K562 (cell line): Measurements from ENCODE around the gene PIEZO2. TPM values are rescaled to one million over a fixed set of nuclear protein-coding genes. Genes with fewer than 3 reads are reported as not detected.

Source experiments
- ATAC-seq: fragments of 200-7000 bp; cut with Tn5 transposase; 3 replicates; pipeline ENCODE4 v1.9.1; 2020; ENCODE audit warnings: moderate library complexity
- BruUV-seq: library from RNA; stranded (reverse); fragments of 400-500 nt; replicated peaks from 2 replicates; lab custom pipeline; 2021; lab: Mats Ljungman, UMichigan
- CTCF ChIA-PET: fragments of 300-600 bp; formaldehyde crosslinking; extraction: SDS; loops from one replicate; lab custom pipeline; 2021; ENCODE audit warnings: low intra/inter-chr PET ratio; lab: Yijun Ruan, JAX
- POLR2A ChIA-PET: fragments of 300-600, 350-650 bp; sonication (Branson Sonifier 250); formaldehyde crosslinking; extraction: SDS; loops from one replicate; lab custom pipeline; 2021; ENCODE audit warnings: antibody characterized with exemption, inconsistent platforms; lab: Yijun Ruan, JAX
- DNase-seq, 4 experiments: peaks; one replicate each; pipeline versions ENCODE4 v3.0.0 to v3.0.0-alpha.2; 2011 to 2018; ENCODE audit warnings: low spot score in 3 of 4, mixed read lengths in 3 of 4; ENCODE audit errors: extremely low read depth in 1 of 4
- FAIRE-seq: peaks from 2 replicates; lab custom pipeline; 2011; peaks lifted over from hg19 to GRCh38; lab: Jason Lieb, UNC
- H2AFZ ChIP-seq: 2 replicates; pipeline ENCODE4 v1.6.0; 2011; ENCODE audit warnings: low read depth, low read length, control low read depth, inconsistent platforms
- H3K27ac ChIP-seq: fragments of 200-600 bp; 3 replicates; pipeline ENCODE4 v1.8.0; 2011; ENCODE audit warnings: low read depth, mild to moderate bottlenecking, control low read depth, inconsistent platforms, low read length, moderate library complexity, mixed read lengths; ENCODE audit errors: extremely low read depth
- H3K27me3 ChIP-seq, 2 experiments: fragments of 300-600 bp in 1 of 2; 2 replicates in 1 of 2; 3 replicates in 1 of 2; pipeline versions ENCODE4 v1.6.0 to v1.8.0; 2011; ENCODE audit warnings: inconsistent platforms in 2 of 2, low read length in 2 of 2, mild to moderate bottlenecking in 1 of 2, mixed read lengths in 1 of 2, moderate library complexity in 1 of 2; ENCODE audit not compliant: control insufficient read depth in 2 of 2, insufficient read depth in 2 of 2
- H3K36me3 ChIP-seq: fragments of 300-600 bp; 3 replicates; pipeline ENCODE4 v1.8.0; 2011; ENCODE audit warnings: mild to moderate bottlenecking, low read length, inconsistent platforms; ENCODE audit not compliant: control insufficient read depth, insufficient read depth
- H3K4me1 ChIP-seq, 2 experiments: fragments of 200-600 bp in 1 of 2; replicated peaks in 1 of 2; 2 replicates in 1 of 2; 3 replicates in 1 of 2; pipeline versions ENCODE4 v1.5.1 to v1.8.0; 2011; ENCODE audit warnings: inconsistent platforms in 2 of 2, low read length in 2 of 2, mild to moderate bottlenecking in 1 of 2, mixed read lengths in 1 of 2, moderate library complexity in 1 of 2; ENCODE audit not compliant: control insufficient read depth in 2 of 2, insufficient read depth in 2 of 2
- H3K4me2 ChIP-seq: 2 replicates; pipeline ENCODE4 v1.6.1; 2011; ENCODE audit warnings: low read length, control low read depth, inconsistent platforms, mixed read lengths; ENCODE audit not compliant: insufficient read depth
- H3K4me3 ChIP-seq: fragments of 200-600 bp; sonication (generic), shearing (Covaris generic); 2 replicates; pipeline ENCODE4 v1.5.1; 2016; ENCODE audit warnings: control low read depth, inconsistent platforms
- H3K79me2 ChIP-seq: fragments of 200-600 bp; 3 replicates; pipeline ENCODE4 v1.8.0; 2011; ENCODE audit warnings: low read length, inconsistent platforms; ENCODE audit not compliant: control insufficient read depth, insufficient read depth
- H3K9ac ChIP-seq, 2 experiments: 2 replicates each; pipeline versions ENCODE4 v1.6.0 to v1.6.1; 2011; ENCODE audit warnings: low read depth in 2 of 2, low read length in 2 of 2, control low read depth in 1 of 2, inconsistent platforms in 1 of 2, mild to moderate bottlenecking in 1 of 2, mixed read lengths in 1 of 2; ENCODE audit not compliant: insufficient read depth in 1 of 2
- H3K9me1 ChIP-seq: one replicate; pipeline ENCODE4 v1.6.0; 2011; ENCODE audit warnings: inconsistent platforms, mild to moderate bottlenecking, low read length, moderate library complexity; ENCODE audit not compliant: control insufficient read depth, insufficient read depth
- H3K9me3 ChIP-seq: replicated peaks from 2 replicates; pipeline ENCODE4 v1.5.1; 2011; ENCODE audit warnings: low read depth, low read length, inconsistent platforms; ENCODE audit not compliant: control insufficient read depth, insufficient read depth
- H4K20me1 ChIP-seq: replicated peaks from 2 replicates; pipeline ENCODE4 v1.6.1; 2011; ENCODE audit warnings: low read length, inconsistent platforms, mixed read lengths; ENCODE audit not compliant: control insufficient read depth, insufficient read depth
- C11orf30 ChIP-seq: fragments of 450-650 bp; IDR thresholded peaks from 2 replicates; pipeline ENCODE4 v1.6.1; 2016; ENCODE audit warnings: low read depth, mild to moderate bottlenecking
- EWSR1 ChIP-seq: fragments of 450-650 bp; IDR thresholded peaks from 2 replicates; pipeline ENCODE4 v1.6.1; 2018; ENCODE audit warnings: borderline replicate concordance, mild to moderate bottlenecking, low read depth, moderate library complexity; ENCODE audit not compliant: partially characterized antibody
- FUS ChIP-seq: fragments of 200-400 bp; formaldehyde crosslinking; optimal IDR thresholded peaks from 2 replicates; pipeline ENCODE3; 2017; ENCODE audit warnings: low read depth, low read length
- GATA2 ChIP-seq: sonication (generic); formaldehyde crosslinking; IDR thresholded peaks from 2 replicates; pipeline ENCODE4 v1.4.0; 2020; ENCODE audit warnings: mild to moderate bottlenecking, missing genetic modification reagents
- GTF2F1 ChIP-seq: IDR thresholded peaks from 2 replicates; pipeline ENCODE4 v1.6.1; 2011; ENCODE audit warnings: low read depth, low read length, improper control_type of control experiment
- IFI16 ChIP-seq: fragments of 250-450 bp; sonication (Bioruptor Pico); IDR thresholded peaks from 2 replicates; pipeline ENCODE4 v2.1.2; 2022; ENCODE audit warnings: mild to moderate bottlenecking, inconsistent platforms
- RHOXF2B ChIP-seq: fragments of 250-450 bp; sonication (Bioruptor Pico); conservative IDR thresholded peaks from 2 replicates; pipeline ENCODE4 v1.5.1; 2021
- SMARCA5 ChIP-seq: fragments of 450-650 bp; IDR thresholded peaks from 2 replicates; pipeline ENCODE4 v1.6.1; 2016
- SMC3 ChIP-seq: conservative IDR thresholded peaks from 2 replicates; pipeline ENCODE4 v1.6.1; 2011; ENCODE audit warnings: low read depth, low read length, improper control_type of control experiment; ENCODE audit not compliant: insufficient read depth
- XRCC4 ChIP-seq: IDR thresholded peaks from one replicate; pipeline ENCODE4 v1.6.1; 2011; ENCODE audit not compliant: insufficient read depth, insufficient read length; ENCODE audit errors: extremely low read depth
- ZBTB1 ChIP-seq: sonication (generic); formaldehyde crosslinking; IDR thresholded peaks from 2 replicates; pipeline ENCODE4 v1.8.1; 2023; ENCODE audit warnings: missing genetic modification reagents, low read depth, mild to moderate bottlenecking, borderline replicate concordance
- ZBTB8A ChIP-seq: fragments of 450-650 bp; IDR thresholded peaks from 2 replicates; pipeline ENCODE4 v1.6.1; 2018; ENCODE audit warnings: mild to moderate bottlenecking, moderate library complexity; ENCODE audit not compliant: partially characterized antibody
- ZC3H11A ChIP-seq: IDR thresholded peaks from 2 replicates; pipeline ENCODE4 v1.6.1; 2012; ENCODE audit warnings: low read depth, low read length, improper control_type of control experiment
- ZNF140 ChIP-seq: fragments of 250-450 bp; sonication (Bioruptor Pico); IDR thresholded peaks from 2 replicates; pipeline ENCODE4 v1.8.0; 2021; ENCODE audit warnings: moderate library complexity, mild to moderate bottlenecking, inconsistent platforms
- ZNF174 ChIP-seq: fragments of 250-450 bp; sonication (Bioruptor Pico); IDR thresholded peaks from 2 replicates; pipeline ENCODE4 v1.4.0; 2020; ENCODE audit warnings: mild to moderate bottlenecking
- ZNF311 ChIP-seq: fragments of 250-450 bp; sonication (Bioruptor Pico); IDR thresholded peaks from 2 replicates; pipeline ENCODE4 v1.4.0; 2020; ENCODE audit warnings: mild to moderate bottlenecking, moderate library complexity
- ZNF384 ChIP-seq: IDR thresholded peaks from 2 replicates; pipeline ENCODE4 v1.6.1; 2012; ENCODE audit warnings: low read depth, low read length, improper control_type of control experiment
- ZNF764 ChIP-seq: fragments of 250-450 bp; sonication (Bioruptor Pico); IDR thresholded peaks from 2 replicates; pipeline ENCODE4 v1.4.0; 2020; ENCODE audit warnings: low read depth, mild to moderate bottlenecking, moderate library complexity
- WGBS: fragments of 100-300 bp; shearing (Covaris generic); methylation state at CpG from one replicate; pipeline ENCODE4 v1.1.6; 2016; ENCODE audit warnings: low coverage, mixed read lengths; ENCODE audit not compliant: insufficient coverage; ENCODE audit errors: missing lambda C conversion rate; 5-methylcytosine and 5-hydroxymethylcytosine counted together
- in situ Hi-C: fragments of 300-500 bp; cut with MboI; formaldehyde crosslinking; loops from 4 replicates; pipeline ENCODE4 v1.15.0; 2018; ENCODE audit warnings: inconsistent platforms, mixed read lengths
- intact Hi-C: fragments of 100-400 bp; cut with micrococcal nuclease; formaldehyde crosslinking; loops from 2 replicates; pipeline ENCODE4 v1.14.2; 2022
- polyA plus RNA-seq, 8 experiments: library from polyadenylated mRNA; depleted of rRNA in 4 of 8; stranded (reverse) in 5 of 8; unstranded in 3 of 8; fragments of >200 nt; fragmentation: Nextera tagmentation in 2 of 8; fragmentation: Illumina TruSeq in 1 of 8; extraction: Ambion mirVana in 2 of 8; extraction: Trizol in 1 of 8; gene quantifications; 2 replicates each; pipeline versions ENCODE4 v1.2.1 to v1.2.3, GENCODE V29; 2011 to 2014; ENCODE audit warnings: inconsistent platforms in 1 of 8, missing spikeins in 1 of 8
- total RNA-seq, 7 experiments: library from RNA; depleted of rRNA in 6 of 7; stranded (reverse); fragments of >200 nt in 6 of 7; fragmentation: Illumina TruSeq in 2 of 7; extraction: Trizol in 2 of 7; gene quantifications; 2 replicates each; pipeline versions ENCODE4 v1.2.1 to v1.2.3, GENCODE V29; 2011 to 2021; ENCODE audit warnings: low replicate concordance in 1 of 7
- TF ChIP-seq, protein P1 (sequence below): sonication (generic); formaldehyde crosslinking; IDR thresholded peaks from 2 replicates; pipeline ENCODE4 v1.8.0; 2022; ENCODE audit warnings: missing genetic modification reagents, mild to moderate bottlenecking, borderline replicate concordance
- TF ChIP-seq, protein P2 (sequence below), 3 experiments: fragments of 200-800 bp in 1 of 3; sonication (Bioruptor generic) in 1 of 3; sonication (generic) in 1 of 3; formaldehyde crosslinking in 1 of 3; IDR thresholded peaks; 2 replicates each; pipeline versions ENCODE4 v1.6.1 to v1.8.0; 2016 to 2022; ENCODE audit warnings: mild to moderate bottlenecking in 2 of 3, missing compliant biosample characterization in 2 of 3, missing genetic modification characterization in 2 of 3, missing genetic modification reagents in 1 of 3

The PIEZO2 gene
- total and polyA plus RNA-seq, 9 of the 15 experiments (the other 6 are each of a cell fraction or from before 2014, with no cell fraction given), result 0.54 to 4.1 (median 2.0) TPM

DNA sequence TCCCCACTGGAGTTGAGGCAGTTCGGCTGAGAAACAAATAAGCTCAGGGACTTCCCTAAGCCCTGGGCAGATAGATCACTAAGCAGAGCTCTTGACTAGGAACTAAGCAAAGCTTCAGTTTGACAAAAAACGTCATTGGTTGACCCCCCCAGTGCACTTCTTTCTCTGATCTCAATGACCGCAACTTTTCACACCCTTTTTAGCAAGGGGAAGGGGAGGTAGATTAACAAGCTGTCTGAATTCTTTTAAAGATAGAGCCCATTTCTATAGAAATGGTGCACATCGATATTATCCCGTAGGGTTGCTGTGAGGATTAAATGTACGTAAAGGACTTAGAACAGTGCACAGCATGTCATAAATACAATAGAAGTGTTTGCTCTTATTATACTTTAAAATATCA is 42.5 kb downstream of the PIEZO2 start (continued):
- TF ChIP-seq ZNF311 (CRISPR knock-in tag) (no peak), XRCC4 (no peak), ZNF174 (CRISPR knock-in tag) (no peak), ZNF764 (CRISPR knock-in tag) (no peak)

DNA sequence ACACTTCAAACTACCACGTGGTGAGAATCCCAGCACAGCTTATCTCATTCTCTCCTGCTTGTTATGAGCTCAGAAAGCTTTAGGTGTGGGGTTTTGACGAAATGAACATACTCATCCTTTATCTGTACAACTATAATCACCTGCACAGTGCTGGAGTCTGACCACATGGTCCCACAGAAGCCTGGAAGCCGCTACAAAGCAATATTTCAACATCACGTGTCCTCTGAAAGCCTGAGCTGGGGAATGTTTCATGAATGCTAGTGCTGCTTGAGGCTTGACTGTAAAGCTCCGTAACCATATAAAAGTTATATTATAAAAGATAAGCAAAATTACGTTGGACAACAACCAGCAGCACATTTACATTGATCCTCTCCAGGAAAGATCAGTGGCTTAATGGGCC is 43.9 kb downstream of the PIEZO2 start:
- Histone ChIP-seq H3K9me1 (no peaks in the 10 kb centered on the region), H3K4me3 (no peak overlapping the region), H3K9ac (no peak overlapping the region), H3K4me1 (no peaks in the 10 kb centered on the region), H3K4me2 (no peak overlapping the region), H2AFZ (no peak overlapping the region), H3K79me2 (no peaks in the 10 kb centered on the region), H3K36me3 (no peaks in the 10 kb centered on the region), H3K27me3 (peaks cover 2 to 5% of the 10 kb centered on the region in 2 experiments; a peak in 2 of 5 replicates), H4K20me1 (no peaks in the 10 kb centered on the region), H3K9me3 (no peaks in the 10 kb centered on the region), H3K27ac (no peak overlapping the region)
- FAIRE-seq, result no peak
- no TSS peak for BruUV-seq
- no peak for DNase-seq
- ChIA-PET POLR2A (interaction anchor here (1.0 to 1.2 kb wide), 2 partner anchors 9 to 40 kb away, joined by 3 read pairs; no protein-coding TSS in a partner anchor), CTCF (no interaction called here)
- intact Hi-C loops (no loop called here), in situ Hi-C loops (no loop called here)
- ATAC-seq, result no peak
- under 1% methylated on average over 6 of the region's 6 CpGs for WGBS
- no peak for TF ChIP-seq FUS
- no peak for TF ChIP-seq ZNF384
- no peak for TF ChIP-seq GATA2 (CRISPR knock-in tag)
- TF ChIP-seq SMARCA5, result no peak
- TF ChIP-seq RHOXF2B (CRISPR knock-in tag), result no peak
- TF ChIP-seq ZBTB1, result no peak
- TF ChIP-seq EWSR1, result no peak
- no peak for TF ChIP-seq ZNF140 (CRISPR knock-in tag)
- no peak for TF ChIP-seq SMC3
- TF ChIP-seq IFI16, result no peak
- no peak for TF ChIP-seq ZC3H11A
- TF ChIP-seq C11orf30, result no peak
- no peak for TF ChIP-seq ZBTB8A
- no peak for TF ChIP-seq GTF2F1
- TF ChIP-seq, protein P1, sequence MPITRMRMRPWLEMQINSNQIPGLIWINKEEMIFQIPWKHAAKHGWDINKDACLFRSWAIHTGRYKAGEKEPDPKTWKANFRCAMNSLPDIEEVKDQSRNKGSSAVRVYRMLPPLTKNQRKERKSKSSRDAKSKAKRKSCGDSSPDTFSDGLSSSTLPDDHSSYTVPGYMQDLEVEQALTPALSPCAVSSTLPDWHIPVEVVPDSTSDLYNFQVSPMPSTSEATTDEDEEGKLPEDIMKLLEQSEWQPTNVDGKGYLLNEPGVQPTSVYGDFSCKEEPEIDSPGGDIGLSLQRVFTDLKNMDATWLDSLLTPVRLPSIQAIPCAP (CRISPR knock-in tag), result no peak
- TF ChIP-seq, protein P2, sequence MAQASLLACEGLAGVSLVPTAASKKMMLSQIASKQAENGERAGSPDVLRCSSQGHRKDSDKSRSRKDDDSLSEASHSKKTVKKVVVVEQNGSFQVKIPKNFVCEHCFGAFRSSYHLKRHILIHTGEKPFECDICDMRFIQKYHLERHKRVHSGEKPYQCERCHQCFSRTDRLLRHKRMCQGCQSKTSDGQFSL (CRISPR knock-in tag; IDR thresholded peaks at IDR 0.05), result no peak
- TF ChIP-seq, protein P2 (tag; IDR thresholded peaks at IDR 0.05), result no peak
